Stimulated activated CD4-positive, alpha-beta T cell treated with anti-CD3 and anti-CD28 coated beads, Interleukin-2, amount 100 ng/mL, for 24 hours (primary cell): Measurements from ENCODE around the gene CIT.
"Not testable (repeated sequence)": the region's sequence is repeated elsewhere in the genome, so short reads cannot be mapped to it uniquely, and the experiment has no call there.

Source experiments
- DNase-seq, 2 donors: peaks; one replicate each; pipeline ENCODE4 v3.0.0-alpha.2; 2020

CIT gene

GRCh38 chr12:119735079-119735478 is 142.0 kb downstream of the CIT start:
- no peak for DNase-seq

- no peak for DNase-seq
Observed at GRCh38 chr12:119730381-119730780, 146.7 kb downstream of the CIT start.

- DNase-seq = no peak
Observed at GRCh38 chr12:119729871-119730270, 147.2 kb downstream of the CIT start.

DNA sequence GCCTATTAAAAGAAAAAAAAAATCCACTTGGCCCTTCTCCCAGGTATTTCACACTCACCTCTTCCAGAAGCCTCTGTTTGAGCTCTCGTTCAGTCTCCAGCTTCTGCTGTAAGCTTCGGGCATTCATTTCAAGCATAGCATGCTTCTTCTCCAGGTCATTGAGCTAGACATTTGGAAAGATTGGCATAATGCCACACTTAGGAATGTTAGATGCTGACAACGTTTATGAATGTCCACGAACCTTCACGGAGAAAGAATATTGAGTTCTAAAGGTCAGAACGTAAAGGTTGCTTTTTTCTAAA is 148.7 kb downstream of the CIT start:
- no peak for DNase-seq

GRCh38 chr12:119727600-119728443 is 149.3 kb downstream of the CIT start:
- no peak for DNase-seq

GRCh38 chr12:119725523-119725922 is 151.6 kb downstream of the CIT start:
- DNase-seq = no peak

DNA sequence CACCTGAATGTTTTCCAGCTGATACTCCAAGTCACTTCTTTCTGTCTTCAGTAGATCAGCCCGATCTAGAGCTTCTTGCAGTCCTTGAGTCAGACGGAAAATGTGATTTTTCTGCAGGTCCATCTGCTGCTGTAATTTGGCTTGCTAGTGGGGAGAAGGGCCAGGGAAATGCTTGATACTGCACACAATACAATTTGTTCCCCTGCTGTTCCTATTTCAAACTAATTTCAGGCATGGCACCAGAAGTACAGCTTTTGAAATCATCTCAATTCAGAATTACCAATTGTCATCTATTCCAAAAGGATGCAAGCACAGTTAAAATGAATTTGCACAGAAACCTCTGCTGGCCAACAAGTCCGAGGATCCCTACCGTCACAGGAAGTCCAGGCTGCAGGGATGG is 155.8 kb downstream of the CIT start:
- no peak for DNase-seq

GRCh38 chr12:119720349-119720748 is 156.8 kb downstream of the CIT start:
- DNase-seq = no peak

DNA sequence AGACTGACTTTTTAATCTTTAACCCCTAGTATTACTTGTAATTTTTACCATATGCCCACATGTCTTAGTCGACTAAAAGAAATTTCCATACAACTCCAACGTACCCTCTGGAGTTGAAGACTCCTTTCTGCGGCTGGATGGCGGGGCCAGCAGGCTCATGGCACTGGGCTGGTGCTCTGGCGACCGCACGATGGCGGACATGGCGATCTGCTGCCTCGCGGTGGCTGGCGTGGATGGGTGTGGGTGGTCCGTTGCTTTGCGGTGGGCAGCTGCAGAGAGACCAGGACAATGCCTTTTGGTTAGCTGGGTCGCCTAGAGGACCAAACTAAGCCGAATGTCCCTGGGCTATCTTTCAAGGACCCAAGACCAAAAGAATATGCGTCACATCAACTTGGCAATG is 159.0 kb downstream of the CIT start:
- DNase-seq = no peak

DNA sequence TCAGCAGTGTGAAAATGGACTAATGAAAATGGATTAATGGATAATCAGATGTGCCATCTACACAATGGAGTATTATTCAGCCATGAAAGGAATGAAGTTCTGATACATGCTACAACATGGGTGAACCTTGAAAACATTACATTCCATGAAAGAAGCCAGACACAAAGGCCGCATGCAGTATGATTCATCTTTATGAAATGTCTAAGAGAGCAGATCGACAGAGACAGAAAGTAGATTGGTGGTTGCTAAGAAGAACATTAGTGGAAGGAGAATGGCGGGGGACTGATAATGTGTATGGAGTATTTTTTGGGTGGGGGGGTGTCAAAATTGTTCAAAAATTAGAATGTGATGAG is 161.9 kb downstream of the CIT start:
- DNase-seq = no peak

DNA sequence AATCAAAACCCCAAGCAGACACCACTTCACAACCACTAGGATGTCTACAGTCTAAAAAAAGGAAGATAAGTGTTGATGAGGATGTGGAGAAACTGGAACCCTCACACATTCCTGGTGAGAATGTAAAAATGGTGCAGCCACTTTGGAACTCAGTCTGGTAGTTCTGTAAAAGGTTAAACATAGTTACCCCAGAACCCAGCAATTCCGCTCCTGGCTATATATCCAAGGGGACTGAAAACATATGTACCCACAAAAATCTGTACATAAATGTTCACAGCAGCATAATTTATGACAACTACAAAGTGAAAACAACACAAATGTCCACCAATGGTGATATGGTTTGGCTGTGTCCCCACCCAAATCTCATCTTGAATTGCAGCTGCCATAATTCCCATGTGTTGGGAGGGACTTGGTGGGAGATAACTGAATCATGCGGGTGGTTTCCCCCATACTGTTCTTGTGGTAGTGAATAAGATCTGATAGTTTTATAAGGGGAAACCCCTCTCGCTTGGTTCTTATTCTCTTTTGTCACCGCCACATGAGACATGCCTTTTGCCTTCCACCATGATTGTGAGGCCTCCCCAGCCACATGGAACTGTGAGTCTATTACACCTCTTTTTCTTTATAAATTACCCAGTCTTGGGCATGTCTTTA is 162.4 kb downstream of the CIT start:
- DNase-seq = no peak

DNA sequence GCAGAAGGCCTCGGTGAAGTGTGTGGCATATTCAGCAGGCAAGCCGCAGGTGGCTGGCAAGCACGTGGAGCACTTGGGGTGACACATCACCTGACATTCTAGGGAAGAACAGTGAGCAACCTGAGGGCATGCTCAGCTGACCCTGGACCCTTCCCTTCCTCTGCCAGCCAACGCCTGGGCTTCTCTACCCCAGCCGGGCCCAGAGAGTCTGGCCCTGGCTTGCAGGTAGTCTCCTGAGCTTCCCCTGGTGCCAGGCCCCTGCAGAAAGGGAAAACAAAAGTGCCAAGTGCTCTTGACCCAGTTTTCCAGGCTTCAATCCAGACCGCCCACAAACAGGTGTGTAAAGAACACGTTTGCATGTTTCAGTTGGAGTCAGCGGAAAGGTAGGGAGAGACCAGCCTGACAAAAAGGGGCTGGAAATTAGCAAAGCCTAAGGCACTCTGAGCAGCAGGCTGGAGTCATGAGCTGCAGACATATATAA is 163.5 kb downstream of the CIT start:
- DNase-seq = no peak

DNA sequence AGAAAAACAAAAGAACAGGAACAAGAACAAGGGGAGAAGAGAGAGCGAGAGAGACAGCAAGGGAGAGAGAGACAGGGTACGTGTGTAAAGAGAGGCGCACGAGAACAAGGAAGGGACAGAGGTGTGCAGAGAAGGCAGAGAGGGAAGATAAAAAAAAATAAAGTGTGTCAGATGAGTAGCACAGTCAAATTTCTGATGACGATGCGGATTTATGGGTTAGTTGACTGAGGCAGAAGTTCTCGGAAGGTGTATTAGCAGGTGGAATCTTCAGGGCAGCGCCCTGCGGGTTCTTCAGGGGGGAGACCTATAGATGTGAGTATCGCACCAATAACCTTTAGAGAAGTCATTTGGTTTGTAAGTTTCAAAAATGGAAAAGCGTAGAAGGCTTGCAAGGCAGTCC is 164.4 kb downstream of the CIT start:
- DNase-seq = no peak

- no peak for DNase-seq
Observed at GRCh38 chr12:119711693-119712092, 165.4 kb downstream of the CIT start.

DNA sequence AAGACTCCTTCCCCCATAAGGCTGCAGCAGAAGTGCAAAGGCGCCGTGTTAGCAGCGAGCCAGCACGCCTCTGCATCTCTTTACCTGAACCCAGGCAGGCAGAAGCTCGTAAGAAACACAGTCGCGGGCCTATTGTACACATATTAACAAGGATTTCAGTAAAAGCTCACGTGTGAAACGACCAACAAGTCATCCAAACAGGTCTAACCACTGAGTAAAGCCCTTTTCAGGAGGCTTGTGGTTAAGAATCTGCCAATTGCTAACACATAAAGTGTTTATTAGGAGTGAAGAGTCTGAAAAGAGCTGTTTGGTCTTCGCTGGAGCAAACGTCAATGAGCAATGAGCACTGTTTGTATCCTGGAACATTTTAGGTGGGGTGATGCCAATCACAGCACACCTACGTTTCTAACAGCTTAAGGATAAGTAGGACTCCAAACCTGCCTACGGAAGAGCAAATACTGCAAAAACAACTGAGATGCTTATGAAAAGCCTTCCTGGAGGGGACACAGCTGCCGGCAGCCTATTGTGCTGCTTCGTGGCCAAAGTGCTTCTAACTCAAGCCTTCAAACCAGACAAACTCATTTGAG is 166.1 kb downstream of the CIT start:
- DNase-seq = no peak

GRCh38 chr12:119710374-119710964 is 166.7 kb downstream of the CIT start:
- DNase-seq = no peak

DNA sequence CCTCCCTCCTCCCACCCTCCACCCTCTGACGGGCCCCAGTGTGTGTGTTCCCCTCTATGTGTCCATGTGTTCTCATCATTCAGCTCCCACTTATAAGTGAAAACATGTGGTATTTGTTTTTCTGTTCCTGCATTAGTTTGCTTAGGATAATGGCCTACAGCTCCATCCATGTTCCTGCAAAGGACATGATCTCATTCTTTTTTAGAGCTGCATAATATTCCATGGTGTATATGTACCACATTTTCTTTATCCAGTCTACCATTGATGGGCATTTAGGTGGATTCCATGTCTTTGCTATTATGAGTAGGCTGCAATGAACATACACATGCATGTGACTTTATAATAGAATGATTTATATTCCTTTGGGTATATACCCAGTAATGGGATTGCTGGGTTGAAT is 170.7 kb downstream of the CIT start:
- DNase-seq = not testable (repeated sequence)

DNA sequence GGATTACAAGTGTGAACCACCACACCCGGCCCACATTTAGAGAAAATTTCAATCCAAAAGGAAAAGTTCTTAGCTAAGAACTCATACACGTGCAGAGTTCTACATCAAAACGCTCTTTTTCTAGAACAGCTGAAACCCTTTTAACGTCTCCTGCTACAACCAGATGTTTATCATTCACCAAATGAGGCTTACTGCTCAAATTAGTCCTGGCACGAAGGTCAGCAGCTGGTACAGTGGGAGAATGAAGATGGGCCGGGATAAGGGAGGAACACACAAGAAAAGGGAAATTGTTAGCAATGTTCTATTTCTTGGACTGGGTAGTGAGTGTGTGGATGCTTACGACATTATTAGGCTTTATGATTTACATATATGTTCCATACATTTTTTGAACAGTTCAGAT is 171.9 kb downstream of the CIT start:
- DNase-seq = no peak

GRCh38 chr12:119704065-119704747 is 172.9 kb downstream of the CIT start:
- DNase-seq = no peak

DNA sequence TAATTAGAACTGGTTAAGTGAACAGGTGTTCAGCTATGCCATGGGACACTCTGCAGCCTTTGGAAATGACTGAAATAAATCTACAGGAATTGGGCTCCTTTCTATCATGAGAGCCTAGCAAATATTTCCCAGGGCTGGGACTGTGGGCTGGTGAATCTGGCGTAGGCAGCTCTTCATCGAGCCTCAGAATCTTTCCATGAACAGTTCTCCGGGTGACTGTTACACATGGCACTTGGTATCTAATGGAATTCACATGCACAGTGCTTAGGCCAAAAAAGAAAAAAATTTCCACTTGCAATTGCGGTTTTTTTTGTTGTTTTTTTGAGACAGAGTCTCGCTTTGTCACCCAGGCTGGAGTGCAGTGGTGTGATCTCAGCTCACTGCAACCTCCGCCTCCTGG is 177.0 kb downstream of the CIT start:
- no peak for DNase-seq

- DNase-seq = no peak
Observed at GRCh38 chr12:119699199-119699760, 177.8 kb downstream of the CIT start.

DNA sequence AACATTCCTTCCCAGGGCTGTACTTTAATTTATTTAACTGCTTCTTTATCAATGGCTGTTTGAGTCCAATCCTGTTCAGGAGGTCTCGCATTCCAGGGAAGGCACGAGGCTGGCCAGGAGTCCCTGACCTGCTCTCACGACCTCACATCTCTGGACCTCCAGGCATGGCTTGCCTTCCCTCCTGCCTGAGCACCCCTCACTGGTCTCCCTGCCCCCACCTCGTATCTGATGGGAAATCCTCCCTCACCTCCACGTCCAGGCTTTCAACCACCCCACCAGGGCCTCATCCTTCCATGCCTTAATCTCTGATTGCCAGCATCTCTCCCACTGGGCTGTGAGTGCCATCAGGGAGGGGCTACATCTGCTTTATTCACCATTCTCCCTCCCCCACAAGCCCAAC is 180.2 kb downstream of the CIT start:
- no peak for DNase-seq

- no peak for DNase-seq
Observed at GRCh38 chr12:119695034-119695433, 182.1 kb downstream of the CIT start.
